CD14-positive monocyte (primary cell): ENCODE results near the gene KCNQ1. TPM values are rescaled to one million over a fixed set of nuclear protein-coding genes. Genes with fewer than 3 reads are reported as not detected.

Experiments used
- DNase-seq, 3 donors: peaks; one replicate each; pipeline ENCODE4 v3.0.0-alpha.2; 2011 to 2022
- H2AFZ ChIP-seq: 2 replicates; pipeline ENCODE4 v1.6.0; 2012; ENCODE audit warnings: mild to moderate bottlenecking, low read depth, low read length, inconsistent platforms; ENCODE audit not compliant: insufficient read depth, poor library complexity, severe bottlenecking
- H3K27ac ChIP-seq, 2 donors: 1 replicate in 1 of 2; 2 replicates in 1 of 2; pipeline ENCODE4 v1.5.1; 2012 to 2013; ENCODE audit warnings: low read length in 2 of 2, control low read depth in 1 of 2, inconsistent platforms in 1 of 2, low read depth in 1 of 2, mild to moderate bottlenecking in 1 of 2
- H3K27me3 ChIP-seq, 2 donors: one replicate each; pipeline versions ENCODE4 v1.6.0 to v1.6.1; 2011 to 2013; ENCODE audit warnings: low read length in 2 of 2; ENCODE audit not compliant: control insufficient read depth in 2 of 2, insufficient read depth in 2 of 2
- H3K36me3 ChIP-seq, 2 donors: replicated peaks in 1 of 2; 1 replicate in 1 of 2; 2 replicates in 1 of 2; pipeline versions ENCODE4 v1.5.1 to v1.6.1; 2012 to 2013; ENCODE audit warnings: low read length in 2 of 2, control low read depth in 1 of 2, inconsistent platforms in 1 of 2, mild to moderate bottlenecking in 1 of 2; ENCODE audit not compliant: insufficient read depth in 2 of 2, control insufficient read depth in 1 of 2
- H3K4me1 ChIP-seq, 2 donors: 1 replicate in 1 of 2; 2 replicates in 1 of 2; pipeline versions ENCODE4 v1.5.1 to v1.6.1; 2012 to 2013; ENCODE audit warnings: low read length in 2 of 2, control low read depth in 1 of 2, inconsistent platforms in 1 of 2, mild to moderate bottlenecking in 1 of 2, moderate library complexity in 1 of 2; ENCODE audit not compliant: insufficient read depth in 2 of 2, control insufficient read depth in 1 of 2
- H3K4me2 ChIP-seq: replicated peaks from 2 replicates; pipeline ENCODE3; 2012; ENCODE audit warnings: low read length, moderate library complexity, mild to moderate bottlenecking; ENCODE audit not compliant: poor library complexity, severe bottlenecking; ENCODE audit errors: extremely low read depth
- H3K4me3 ChIP-seq, 3 experiments: fragments of 200-600 bp in 1 of 3; sonication (generic) in 1 of 3; replicated peaks in 1 of 3; 1 replicate in 2 of 3; 2 replicates in 1 of 3; pipeline ENCODE4 v1.5.1; 2011 to 2013; ENCODE audit warnings: low read length in 3 of 3, mild to moderate bottlenecking in 3 of 3, control low read depth in 2 of 3, low read depth in 2 of 3, inconsistent platforms in 1 of 3, moderate library complexity in 1 of 3
- H3K79me2 ChIP-seq: 2 replicates; pipeline ENCODE4 v1.6.0; 2012; ENCODE audit warnings: mild to moderate bottlenecking, control low read depth, inconsistent platforms, low read length, moderate library complexity; ENCODE audit not compliant: insufficient read depth
- H3K9ac ChIP-seq: 2 replicates; pipeline ENCODE4 v1.6.0; 2017; ENCODE audit warnings: low read length, mild to moderate bottlenecking; ENCODE audit not compliant: insufficient read depth, poor library complexity, severe bottlenecking
- H3K9me3 ChIP-seq, 2 donors: replicated peaks in 1 of 2; 1 replicate in 1 of 2; 2 replicates in 1 of 2; pipeline versions ENCODE4 v1.5.1 to v1.6.1; 2012 to 2013; ENCODE audit warnings: low read length in 2 of 2, control low read depth in 1 of 2; ENCODE audit not compliant: control insufficient read depth in 1 of 2, insufficient read depth in 1 of 2
- H4K20me1 ChIP-seq: 2 replicates; pipeline ENCODE4 v1.6.0; 2012; ENCODE audit warnings: mild to moderate bottlenecking, low read length, control low read depth, moderate library complexity; ENCODE audit not compliant: insufficient read depth
- H3K27ac Mint-ChIP-seq, 7 donors: one replicate each; pipeline ENCODE4 v1.8.0; 2020; ENCODE audit warnings: mild to moderate bottlenecking in 7 of 7, mixed read lengths in 7 of 7, moderate library complexity in 6 of 7, inconsistent platforms in 2 of 7
- H3K27me3 Mint-ChIP-seq, 3 donors: one replicate each; pipeline ENCODE4 v1.8.0; 2021 to 2022; ENCODE audit warnings: low read depth in 3 of 3, mild to moderate bottlenecking in 3 of 3, mixed read lengths in 3 of 3, moderate library complexity in 3 of 3, inconsistent platforms in 1 of 3
- H3K36me3 Mint-ChIP-seq, 2 donors: one replicate each; pipeline ENCODE4 v1.8.0; 2020; ENCODE audit warnings: mixed read lengths in 2 of 2, inconsistent platforms in 1 of 2, mild to moderate bottlenecking in 1 of 2
- H3K4me1 Mint-ChIP-seq: one replicate; pipeline ENCODE4 v1.8.0; 2020; ENCODE audit warnings: mild to moderate bottlenecking, mixed read lengths
- H3K4me3 Mint-ChIP-seq, 2 donors: one replicate each; pipeline ENCODE4 v1.8.0; 2020; ENCODE audit warnings: mild to moderate bottlenecking in 2 of 2, mixed read lengths in 2 of 2, moderate library complexity in 1 of 2
- H3K9me3 Mint-ChIP-seq, 7 donors: one replicate each; pipeline ENCODE4 v1.8.0; 2020 to 2022; ENCODE audit warnings: mixed read lengths in 7 of 7, mild to moderate bottlenecking in 6 of 7, moderate library complexity in 6 of 7, inconsistent platforms in 2 of 7
- CTCF ChIP-seq: fragments of 200-600 bp; IDR thresholded peaks from one replicate; pipeline ENCODE4 v1.8.0; 2022; ENCODE audit warnings: antibody characterized with exemption, mild to moderate bottlenecking
- WGBS: methylation state at CpG from one replicate; pipeline ENCODE4 v1.1.5; 2013; ENCODE audit warnings: missing lambda C conversion rate; ENCODE audit not compliant: insufficient coverage; 5-methylcytosine and 5-hydroxymethylcytosine counted together
- intact Hi-C, 2 donors: fragments of 100-400 bp; cut with micrococcal nuclease; formaldehyde crosslinking; loops; one replicate each; pipeline versions ENCODE4 v1.15.0 to v1.15.1; 2023
- polyA plus RNA-seq, 3 donors: library from polyadenylated mRNA; depleted of rRNA in 1 of 3; unstranded in 2 of 3; stranded (reverse) in 1 of 3; fragments of 300-500 nt in 2 of 3; fragments of >200 nt in 1 of 3; fragmentation: Illumina TruSeq in 2 of 3; gene quantifications; 1 replicate in 2 of 3; 2 replicates in 1 of 3; pipeline ENCODE4 v1.2.3, GENCODE V29; 2012 to 2021

KCNQ1 gene
- polyA plus RNA-seq, 3 donors, result 14.9 to 31.8 (median 21.6) TPM

- Histone ChIP-seq H2AFZ (no peak overlapping the region), H3K27me3 (no peaks in the 10 kb centered on the region), H3K9me3 (no peaks in the 10 kb centered on the region), H3K4me3 (no peak overlapping the region), H3K27ac (no peak overlapping the region), H3K79me2 (no peaks in the 10 kb centered on the region), H3K4me1 (no peaks in the 10 kb centered on the region), H3K4me2 (no peak overlapping the region), H4K20me1 (no peaks in the 10 kb centered on the region), H3K36me3 (no peaks in the 10 kb centered on the region), H3K9ac (no peak overlapping the region)
- WGBS, result 93% methylated on average over 6 of the region's 6 CpGs
- H3K27ac Mint-ChIP-seq, result no peak overlapping the region
- no peaks in the 10 kb centered on the region for H3K36me3 Mint-ChIP-seq
- H3K27me3 Mint-ChIP-seq, result peaks cover 3 to 4% (median 4%) of the 10 kb centered on the region in 3 donors
- H3K4me3 Mint-ChIP-seq, result no peak overlapping the region
- intact Hi-C loops, result loop anchor here in 1 of 2 donors (10.0 kb wide), 1 partner anchor 58 kb away; no protein-coding TSS in a partner anchor
- no peaks in the 10 kb centered on the region for H3K4me1 Mint-ChIP-seq
- TF ChIP-seq CTCF, result no peak
- DNase-seq, result no peak
- no peaks in the 10 kb centered on the region for H3K9me3 Mint-ChIP-seq
Measured at GRCh38 chr11:2412323-2412722, 32.5 kb upstream of the KCNQ1 start.

- Histone ChIP-seq H3K4me2 (no peak overlapping the region), H3K9me3 (no peaks in the 10 kb centered on the region), H3K79me2 (no peaks in the 10 kb centered on the region), H3K9ac (no peak overlapping the region), H3K36me3 (no peaks in the 10 kb centered on the region), H3K27me3 (no peaks in the 10 kb centered on the region), H3K27ac (no peak overlapping the region), H3K4me1 (no peaks in the 10 kb centered on the region), H3K4me3 (no peak overlapping the region), H2AFZ (no peak overlapping the region), H4K20me1 (no peaks in the 10 kb centered on the region)
- WGBS, result 89% methylated on average over 43 of the region's 43 CpGs
- no peaks in the 10 kb centered on the region for H3K9me3 Mint-ChIP-seq
- no peak for TF ChIP-seq CTCF
- peaks cover under 1 to 6% (median 3%) of the 10 kb centered on the region in 3 donors for H3K27me3 Mint-ChIP-seq
- no peaks in the 10 kb centered on the region for H3K36me3 Mint-ChIP-seq
- intact Hi-C loops, result loop anchor here in 1 of 2 donors (10.0 kb wide), 1 partner anchor 59 kb away; no protein-coding TSS in a partner anchor
- H3K4me1 Mint-ChIP-seq, result no peaks in the 10 kb centered on the region
- no peak for DNase-seq
- no peak overlapping the region for H3K4me3 Mint-ChIP-seq
- no peak overlapping the region for H3K27ac Mint-ChIP-seq
Measured at GRCh38 chr11:2413742-2414579, 30.8 kb upstream of the KCNQ1 start.
